ENCODE data around the gene SH3BGRL.

- TF ChIP-seq, protein P1, sequence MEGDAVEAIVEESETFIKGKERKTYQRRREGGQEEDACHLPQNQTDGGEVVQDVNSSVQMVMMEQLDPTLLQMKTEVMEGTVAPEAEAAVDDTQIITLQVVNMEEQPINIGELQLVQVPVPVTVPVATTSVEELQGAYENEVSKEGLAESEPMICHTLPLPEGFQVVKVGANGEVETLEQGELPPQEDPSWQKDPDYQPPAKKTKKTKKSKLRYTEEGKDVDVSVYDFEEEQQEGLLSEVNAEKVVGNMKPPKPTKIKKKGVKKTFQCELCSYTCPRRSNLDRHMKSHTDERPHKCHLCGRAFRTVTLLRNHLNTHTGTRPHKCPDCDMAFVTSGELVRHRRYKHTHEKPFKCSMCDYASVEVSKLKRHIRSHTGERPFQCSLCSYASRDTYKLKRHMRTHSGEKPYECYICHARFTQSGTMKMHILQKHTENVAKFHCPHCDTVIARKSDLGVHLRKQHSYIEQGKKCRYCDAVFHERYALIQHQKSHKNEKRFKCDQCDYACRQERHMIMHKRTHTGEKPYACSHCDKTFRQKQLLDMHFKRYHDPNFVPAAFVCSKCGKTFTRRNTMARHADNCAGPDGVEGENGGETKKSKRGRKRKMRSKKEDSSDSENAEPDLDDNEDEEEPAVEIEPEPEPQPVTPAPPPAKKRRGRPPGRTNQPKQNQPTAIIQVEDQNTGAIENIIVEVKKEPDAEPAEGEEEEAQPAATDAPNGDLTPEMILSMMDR (IDR thresholded peaks at IDR 0.05) = no peak
- no peak for TF ChIP-seq POLR2A (IDR thresholded peaks at IDR 0.05)
- no peak for TF ChIP-seq POLR2AphosphoS5 (IDR thresholded peaks at IDR 0.05)
- TF ChIP-seq EP300 (IDR thresholded peaks at IDR 0.05) = no peak
Observed at GRCh38 chrX:81338924-81339323, 137.0 kb downstream of the SH3BGRL start.

All from upper lobe of left lung (tissue), 4 donors.